AG10803 (cell line): Measurements from ENCODE around the gene FOXL2.

Source experiments
- DNase-seq: peaks from one replicate; pipeline ENCODE4 v3.0.0; 2010; ENCODE audit warnings: low read depth
- H3K4me3 ChIP-seq: 2 replicates; pipeline ENCODE4 v1.5.1; 2011; ENCODE audit warnings: mild to moderate bottlenecking, low read length, control low read depth
- TF ChIP-seq, protein P1 (sequence below): conservative IDR thresholded peaks from 2 replicates; pipeline ENCODE4 v1.5.1; 2011; ENCODE audit warnings: mild to moderate bottlenecking, low read length, control low read depth, inconsistent platforms

FOXL2 gene

DNA sequence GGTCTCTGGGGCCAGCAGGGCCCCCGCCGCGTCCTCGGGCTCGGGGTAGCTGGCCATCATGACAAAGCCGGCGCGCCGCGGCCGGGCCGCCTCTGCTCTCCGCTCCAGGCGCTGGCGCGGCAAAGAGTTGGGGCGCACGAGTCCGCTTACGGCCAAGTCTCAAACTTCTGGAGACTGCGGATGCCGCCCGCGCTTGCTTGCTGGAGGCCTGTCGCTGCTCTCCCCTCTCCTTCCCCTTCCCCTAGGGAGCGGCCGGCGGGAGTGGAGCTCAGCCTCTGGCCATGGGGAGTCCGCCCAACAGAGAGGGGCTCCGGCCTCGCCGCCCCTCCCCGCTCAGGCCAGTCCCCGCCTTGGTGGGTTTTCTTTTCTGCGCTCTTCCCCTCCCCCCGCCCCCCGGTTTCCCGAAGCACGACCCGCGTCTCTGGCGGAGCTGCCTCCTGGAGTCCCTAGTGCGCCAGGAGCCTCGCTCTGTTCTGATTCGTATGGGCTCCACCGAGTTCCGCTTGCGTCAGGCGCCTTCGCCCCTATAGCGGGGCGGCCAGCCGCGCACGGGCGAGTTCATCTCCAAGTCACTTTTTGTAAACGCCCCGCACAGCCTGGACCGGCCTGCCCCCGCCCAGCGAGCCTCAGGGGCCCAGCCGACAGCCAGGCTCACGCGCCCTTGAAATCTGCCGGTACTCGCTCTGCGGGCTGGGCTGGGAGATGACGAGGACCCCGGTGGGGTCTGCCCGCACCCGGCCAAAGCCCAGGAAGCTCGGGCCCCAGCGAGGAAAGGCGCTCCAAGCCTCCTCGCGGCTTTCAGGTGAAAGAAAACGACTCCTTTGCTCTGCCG, at the start of gene FOXL2, which contains the start of gene FOXL2NB:
FOXL2 (minus strand) TSS at position 475 of the 832 bp plus-strand sequence; CDS start at position 60, 415 bp downstream.
FOXL2NB (plus strand) TSS at position 555 of the 832 bp plus-strand sequence; CDS start at position 703, 148 bp downstream.
- TF ChIP-seq, protein P1, sequence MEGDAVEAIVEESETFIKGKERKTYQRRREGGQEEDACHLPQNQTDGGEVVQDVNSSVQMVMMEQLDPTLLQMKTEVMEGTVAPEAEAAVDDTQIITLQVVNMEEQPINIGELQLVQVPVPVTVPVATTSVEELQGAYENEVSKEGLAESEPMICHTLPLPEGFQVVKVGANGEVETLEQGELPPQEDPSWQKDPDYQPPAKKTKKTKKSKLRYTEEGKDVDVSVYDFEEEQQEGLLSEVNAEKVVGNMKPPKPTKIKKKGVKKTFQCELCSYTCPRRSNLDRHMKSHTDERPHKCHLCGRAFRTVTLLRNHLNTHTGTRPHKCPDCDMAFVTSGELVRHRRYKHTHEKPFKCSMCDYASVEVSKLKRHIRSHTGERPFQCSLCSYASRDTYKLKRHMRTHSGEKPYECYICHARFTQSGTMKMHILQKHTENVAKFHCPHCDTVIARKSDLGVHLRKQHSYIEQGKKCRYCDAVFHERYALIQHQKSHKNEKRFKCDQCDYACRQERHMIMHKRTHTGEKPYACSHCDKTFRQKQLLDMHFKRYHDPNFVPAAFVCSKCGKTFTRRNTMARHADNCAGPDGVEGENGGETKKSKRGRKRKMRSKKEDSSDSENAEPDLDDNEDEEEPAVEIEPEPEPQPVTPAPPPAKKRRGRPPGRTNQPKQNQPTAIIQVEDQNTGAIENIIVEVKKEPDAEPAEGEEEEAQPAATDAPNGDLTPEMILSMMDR, result no peak
- peak within 1 kb of the TSS; percentile 71 for H3K4me3 ChIP-seq
- DNase-seq, result peak; percentile 90

DNA sequence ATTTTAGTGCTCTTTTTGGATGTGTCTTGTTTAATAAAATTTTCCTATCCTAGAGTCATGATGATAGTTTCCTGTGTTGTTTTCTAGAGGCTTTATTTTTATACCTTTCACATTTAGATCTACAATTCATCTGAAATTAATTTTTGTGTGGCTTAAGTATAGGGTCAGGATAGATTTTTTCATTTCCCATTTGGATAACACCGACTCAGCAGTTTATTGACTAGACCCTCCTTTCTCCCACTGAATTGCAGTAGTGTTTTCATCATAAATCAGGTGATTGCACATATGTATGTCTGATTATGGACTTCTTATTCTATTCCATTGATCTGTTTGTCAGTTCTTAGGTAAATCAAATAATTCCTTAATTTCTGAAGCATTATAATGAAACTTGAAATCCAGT, 48.8 kb upstream of the FOXL2 start:
- TF ChIP-seq, protein P1, result no peak
- no peak for DNase-seq
- H3K4me3 ChIP-seq, result no peak overlapping the region

DNA sequence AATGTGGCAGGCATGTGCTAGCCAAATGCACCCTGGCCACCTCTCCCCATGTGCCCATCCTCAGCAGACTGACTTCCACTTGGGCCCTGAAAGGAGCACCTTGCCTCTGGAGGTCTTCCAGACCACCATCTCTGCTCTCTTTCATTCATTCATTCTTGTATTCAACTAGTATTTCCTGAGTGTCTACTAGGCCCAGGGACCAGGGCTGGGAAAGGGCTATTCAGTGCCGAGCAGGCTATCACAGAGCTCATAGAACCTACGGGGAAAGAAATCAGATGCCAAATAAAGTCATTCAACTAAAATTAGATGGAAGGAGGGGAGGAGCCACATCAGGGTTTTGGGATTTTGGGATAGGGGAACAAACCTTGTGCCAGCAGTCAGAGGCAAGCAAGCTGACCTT, 40.2 kb upstream of the FOXL2 start:
- TF ChIP-seq, protein P1, result no peak
- no peak for DNase-seq
- no peak overlapping the region for H3K4me3 ChIP-seq

DNA sequence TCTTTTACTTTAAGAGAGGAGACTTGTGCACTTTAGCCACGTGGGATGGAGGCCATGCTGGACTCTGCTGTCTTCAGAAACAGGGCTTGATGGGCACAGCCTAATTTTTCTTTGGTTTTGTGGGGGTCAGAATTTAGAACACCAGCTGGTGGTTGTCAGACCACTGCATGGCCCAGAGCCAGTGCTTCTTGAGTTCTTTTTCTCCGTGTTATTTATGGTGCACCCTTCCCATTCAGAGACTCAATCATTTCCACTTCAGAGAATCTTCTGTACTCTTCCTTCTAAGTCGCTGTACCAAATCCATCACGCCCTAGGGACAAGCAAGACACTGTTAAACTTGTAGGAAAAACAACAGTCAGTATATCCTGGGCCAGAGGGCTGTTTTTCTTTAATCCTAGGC, 39.0 kb upstream of the FOXL2 start:
- TF ChIP-seq, protein P1, result no peak
- H3K4me3 ChIP-seq, result no peak overlapping the region
- DNase-seq, result no peak

DNA sequence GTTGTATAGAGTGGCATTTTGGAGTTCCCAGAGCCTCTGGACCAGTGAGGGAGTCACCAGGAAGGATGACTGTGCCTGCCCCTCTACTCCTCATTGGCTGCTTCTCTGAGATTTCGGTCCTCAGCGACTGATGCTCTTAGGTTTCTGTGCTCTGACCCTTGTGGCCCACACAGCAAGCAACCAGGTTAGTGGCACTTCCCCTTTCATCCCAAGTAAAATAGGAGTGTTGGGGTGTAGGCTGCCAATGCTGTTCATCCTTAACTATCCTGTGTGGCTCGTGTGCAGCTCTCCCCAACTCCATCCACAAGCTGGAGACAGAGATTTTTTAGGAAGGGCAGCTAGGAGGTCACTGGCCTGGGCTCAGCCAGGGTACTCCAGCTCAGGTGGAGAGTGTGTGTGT, 37.9 kb upstream of the FOXL2 start:
- TF ChIP-seq, protein P1, result no peak
- no peak for DNase-seq

DNA sequence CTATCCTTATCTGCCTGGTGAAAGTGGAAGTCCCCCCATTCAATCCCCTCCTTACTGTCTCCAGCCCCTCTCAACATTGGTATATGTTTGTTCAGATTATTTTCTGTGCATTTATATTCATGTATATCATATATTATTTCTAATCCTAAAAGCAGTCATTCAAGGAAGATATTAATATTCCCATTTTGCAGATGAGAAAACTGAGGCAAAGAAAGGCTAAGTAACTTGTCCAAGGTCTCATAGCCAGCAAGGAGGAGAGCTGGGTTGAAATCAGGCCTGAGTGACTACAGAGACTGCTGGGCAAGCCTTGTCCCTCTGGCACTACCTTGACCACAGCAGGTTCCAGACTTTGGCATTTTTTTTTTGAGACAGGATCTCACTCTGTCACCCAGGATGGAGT, 29.1 kb upstream of the FOXL2 start:
- DNase-seq, result no peak
- H3K4me3 ChIP-seq, result no peak overlapping the region
- TF ChIP-seq, protein P1, result no peak

More for the DNA sequence above, 37.9 kb upstream of the FOXL2 start:
- no peak overlapping the region for H3K4me3 ChIP-seq

DNA sequence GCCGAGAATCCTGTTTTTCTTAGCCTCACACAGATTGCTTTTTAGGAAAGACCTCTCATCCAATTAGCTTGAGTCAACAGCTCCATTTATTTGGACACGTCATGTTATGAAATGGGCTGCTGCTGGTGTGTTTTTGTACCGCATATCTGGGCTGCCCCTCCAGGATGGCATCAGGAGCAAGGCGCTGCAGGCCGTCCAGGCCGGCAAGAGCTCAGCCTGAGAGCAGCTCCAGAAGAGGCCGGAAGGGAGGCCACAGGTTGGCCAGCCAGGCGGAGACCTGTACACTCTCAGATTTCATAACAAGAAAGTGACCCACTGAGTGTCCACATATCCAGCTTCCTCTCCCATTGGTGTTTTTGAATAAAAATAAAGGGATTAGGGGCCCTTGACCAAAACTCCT, 28.4 kb upstream of the FOXL2 start:
- TF ChIP-seq, protein P1, result no peak
- H3K4me3 ChIP-seq, result no peak overlapping the region

More for the DNA sequence above, 28.4 kb upstream of the FOXL2 start:
- no peak for DNase-seq
